Cardiac muscle cell (in vitro differentiated cells and primary cell): ENCODE results near the gene RAPGEF6. TPM values are rescaled to one million over a fixed set of nuclear protein-coding genes. Genes with fewer than 3 reads are reported as not detected.

Experiments
- DNase-seq, 2 donors: peaks; one replicate each; pipeline versions ENCODE4 v3.0.0 to v3.0.0-alpha.2; 2010 to 2017; ENCODE audit warnings: low read depth in 1 of 2, low spot score in 1 of 2
- H3K27ac ChIP-seq: fragments of 200-600 bp; sonication (generic); 2 replicates; pipeline ENCODE4 v1.5.1; 2016
- H3K27me3 ChIP-seq: fragments of 200-600 bp; sonication (generic); 2 replicates; pipeline ENCODE4 v1.6.0; 2016; ENCODE audit warnings: control low read depth
- H3K36me3 ChIP-seq: fragments of 200-600 bp; sonication (generic); 2 replicates; pipeline ENCODE4 v1.5.1; 2016; ENCODE audit warnings: control low read depth
- H3K4me1 ChIP-seq: fragments of 200-600 bp; sonication (generic); 2 replicates; pipeline ENCODE4 v1.8.1; 2017; ENCODE audit warnings: low read depth, mild to moderate bottlenecking, mixed run types
- H3K4me3 ChIP-seq: fragments of 200-600 bp; sonication (generic); 2 replicates; pipeline ENCODE4 v1.5.1; 2016; ENCODE audit warnings: mild to moderate bottlenecking
- H3K9me3 ChIP-seq: fragments of 200-600 bp; sonication (generic); 2 replicates; pipeline ENCODE4 v1.5.1; 2017; ENCODE audit warnings: low read depth, mild to moderate bottlenecking, control low read depth
- polyA plus RNA-seq: library from polyadenylated mRNA; unstranded; fragments of >200 nt; fragmentation: Nextera tagmentation; extraction: Ambion mirVana; gene quantifications from 2 replicates; pipeline ENCODE4 v1.2.1, GENCODE V29; 2016
- total RNA-seq: library from RNA; depleted of rRNA; stranded (reverse); fragments of >200 nt; gene quantifications from 2 replicates; pipeline ENCODE4 v1.2.3, GENCODE V29; 2016
- TF ChIP-seq, protein P1 (sequence below): IDR thresholded peaks from 2 replicates; pipeline ENCODE4 v1.5.1; 2012; ENCODE audit warnings: low read depth, mild to moderate bottlenecking, low read length

RAPGEF6 gene
- total and polyA plus RNA-seq, 2 experiments from 2014 or later, result 10.8 to 22.3 TPM

DNA sequence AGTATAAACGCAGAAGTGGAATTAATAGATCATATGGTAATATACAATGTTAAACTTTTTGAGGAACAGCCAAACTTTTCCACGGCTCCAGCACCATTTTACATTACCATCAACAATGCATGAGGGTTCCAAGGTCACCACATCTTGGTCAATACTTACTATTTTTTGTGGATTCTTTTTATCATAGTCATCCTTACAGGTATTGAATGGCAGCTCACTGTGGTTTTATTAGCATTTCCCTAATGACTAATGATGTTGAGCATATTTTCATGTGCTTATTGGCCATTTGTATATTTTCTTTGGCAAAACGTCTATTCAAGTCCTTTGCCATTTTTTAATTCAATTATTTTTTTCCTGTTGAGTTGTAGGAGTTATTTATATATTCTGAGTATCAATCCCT, 14.1 kb upstream of the RAPGEF6 start:
- no peaks in the 10 kb centered on the region for H3K9me3 ChIP-seq
- DNase-seq, result no peak
- H3K27ac ChIP-seq, result no peak overlapping the region
- H3K4me1 ChIP-seq, result no peaks in the 10 kb centered on the region
- no peak overlapping the region for H3K4me3 ChIP-seq
- H3K36me3 ChIP-seq, result peaks cover 44% of the 10 kb centered on the region
- H3K27me3 ChIP-seq, result no peaks in the 10 kb centered on the region
- TF ChIP-seq, protein P1, sequence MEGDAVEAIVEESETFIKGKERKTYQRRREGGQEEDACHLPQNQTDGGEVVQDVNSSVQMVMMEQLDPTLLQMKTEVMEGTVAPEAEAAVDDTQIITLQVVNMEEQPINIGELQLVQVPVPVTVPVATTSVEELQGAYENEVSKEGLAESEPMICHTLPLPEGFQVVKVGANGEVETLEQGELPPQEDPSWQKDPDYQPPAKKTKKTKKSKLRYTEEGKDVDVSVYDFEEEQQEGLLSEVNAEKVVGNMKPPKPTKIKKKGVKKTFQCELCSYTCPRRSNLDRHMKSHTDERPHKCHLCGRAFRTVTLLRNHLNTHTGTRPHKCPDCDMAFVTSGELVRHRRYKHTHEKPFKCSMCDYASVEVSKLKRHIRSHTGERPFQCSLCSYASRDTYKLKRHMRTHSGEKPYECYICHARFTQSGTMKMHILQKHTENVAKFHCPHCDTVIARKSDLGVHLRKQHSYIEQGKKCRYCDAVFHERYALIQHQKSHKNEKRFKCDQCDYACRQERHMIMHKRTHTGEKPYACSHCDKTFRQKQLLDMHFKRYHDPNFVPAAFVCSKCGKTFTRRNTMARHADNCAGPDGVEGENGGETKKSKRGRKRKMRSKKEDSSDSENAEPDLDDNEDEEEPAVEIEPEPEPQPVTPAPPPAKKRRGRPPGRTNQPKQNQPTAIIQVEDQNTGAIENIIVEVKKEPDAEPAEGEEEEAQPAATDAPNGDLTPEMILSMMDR, result no peak

DNA sequence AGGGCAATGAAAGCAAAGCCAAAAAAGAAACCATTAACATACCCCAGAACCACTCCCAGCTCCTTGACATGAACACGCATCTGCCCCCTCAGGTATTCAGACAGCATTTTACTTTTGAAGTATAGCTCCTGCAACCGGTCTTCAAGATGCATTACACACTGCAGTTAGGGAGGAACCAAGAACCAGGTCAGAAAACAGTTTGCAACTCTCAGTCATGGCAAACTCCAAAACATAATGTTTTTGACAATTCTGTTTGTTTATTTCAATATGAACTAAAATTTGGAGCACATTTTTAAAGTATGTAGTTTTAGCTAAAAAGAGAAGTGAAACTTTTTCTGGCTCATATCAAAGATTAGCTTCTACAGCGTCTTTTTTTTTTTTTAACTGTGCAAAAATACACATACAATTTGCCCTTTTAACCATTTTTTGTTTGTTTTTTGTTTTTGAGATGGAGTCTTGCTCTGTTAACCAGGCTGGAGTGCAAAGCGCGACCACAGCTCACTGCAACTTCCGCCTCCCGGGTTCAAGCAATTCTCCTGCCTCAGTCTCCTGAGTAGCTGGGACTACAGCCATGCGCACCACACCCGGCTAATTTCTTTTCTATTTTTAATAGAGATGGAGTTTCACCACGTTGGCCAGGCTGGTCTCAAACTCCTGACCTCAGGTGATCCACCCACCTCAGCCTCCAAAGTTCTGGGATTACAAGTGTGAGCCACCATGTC, 12.2 kb upstream of the RAPGEF6 start:
- Histone ChIP-seq H3K27ac (no peak overlapping the region), H3K36me3 (peaks cover 43% of the 10 kb centered on the region), H3K4me1 (no peaks in the 10 kb centered on the region), H3K9me3 (no peaks in the 10 kb centered on the region), H3K27me3 (no peaks in the 10 kb centered on the region), H3K4me3 (no peak overlapping the region)
- TF ChIP-seq, protein P1, result no peak
- DNase-seq, result no peak

DNA sequence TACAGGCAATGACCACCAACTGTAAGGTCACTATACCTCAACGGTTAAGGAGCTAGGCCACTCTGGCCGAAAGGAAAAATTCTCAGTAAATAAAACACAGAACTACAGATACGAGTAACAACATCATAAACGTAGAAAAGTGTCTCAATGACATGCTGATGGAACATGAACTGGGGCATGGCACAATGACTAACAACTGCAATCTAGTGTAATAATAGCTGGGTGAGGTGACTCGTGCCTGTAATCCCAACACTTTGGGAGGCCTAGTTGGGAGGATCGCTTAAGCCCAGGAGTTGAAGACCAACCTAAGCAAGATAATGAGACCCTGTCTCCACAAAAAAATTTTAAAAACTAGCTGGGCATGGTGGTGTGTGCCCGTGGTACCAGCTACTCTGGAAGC, 9.8 kb upstream of the RAPGEF6 start:
- TF ChIP-seq, protein P1, result no peak
- H3K4me1 ChIP-seq, result peaks cover under 1% of the 10 kb centered on the region
- DNase-seq, result no peak

DNA sequence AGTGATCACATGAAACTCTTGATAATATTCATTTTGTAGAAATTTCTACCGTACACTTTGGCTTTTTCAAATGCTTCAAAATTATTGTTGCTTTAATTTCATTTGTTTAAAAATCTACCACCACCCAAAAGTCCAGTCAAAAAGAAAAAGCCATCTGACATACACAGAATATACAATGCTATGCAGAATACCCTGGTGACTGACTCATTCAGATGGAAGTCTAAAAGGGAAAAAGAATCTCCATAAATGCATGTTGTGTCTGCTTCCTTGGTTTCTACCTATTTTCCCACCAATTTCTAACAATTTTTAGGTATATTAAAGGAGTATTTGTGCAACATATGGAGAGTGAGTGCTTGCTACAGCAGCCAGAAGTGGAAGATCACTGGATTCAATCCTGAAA, 9.3 kb upstream of the RAPGEF6 start:
- DNase-seq, result no peak
- Histone ChIP-seq H3K9me3 (no peaks in the 10 kb centered on the region), H3K36me3 (peaks cover 21% of the 10 kb centered on the region), H3K4me1 (peaks cover 3% of the 10 kb centered on the region), H3K27me3 (no peaks in the 10 kb centered on the region), H3K27ac (no peak overlapping the region), H3K4me3 (no peak overlapping the region)
- TF ChIP-seq, protein P1, result no peak

More for the DNA sequence above, 9.8 kb upstream of the RAPGEF6 start:
- Histone ChIP-seq H3K27ac (no peak overlapping the region), H3K27me3 (no peaks in the 10 kb centered on the region), H3K36me3 (peaks cover 23% of the 10 kb centered on the region), H3K9me3 (no peaks in the 10 kb centered on the region), H3K4me3 (no peak overlapping the region)

DNA sequence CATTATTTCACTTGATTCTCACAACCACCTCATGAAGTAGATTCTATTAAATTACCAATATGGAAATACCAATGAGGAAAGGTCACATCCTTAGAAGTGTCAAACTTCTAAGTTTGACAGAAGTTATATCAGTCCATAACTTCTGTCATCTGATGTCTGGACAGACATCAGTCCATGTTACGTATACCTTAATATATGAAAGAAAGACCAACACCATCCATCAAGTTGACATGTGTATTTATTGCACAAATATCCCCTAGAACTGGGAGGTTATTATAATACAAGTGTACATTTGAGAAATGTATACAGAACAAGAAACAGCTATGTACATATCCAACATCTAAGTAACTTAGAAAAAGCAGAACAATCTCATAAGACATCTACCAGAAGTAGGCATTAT, 6.5 kb upstream of the RAPGEF6 start:
- TF ChIP-seq, protein P1, result no peak
- peaks cover 7% of the 10 kb centered on the region for H3K4me1 ChIP-seq
- DNase-seq, result no peak
- H3K9me3 ChIP-seq, result no peaks in the 10 kb centered on the region
- H3K36me3 ChIP-seq, result peaks cover 14% of the 10 kb centered on the region
- H3K27me3 ChIP-seq, result no peaks in the 10 kb centered on the region
- no peak overlapping the region for H3K4me3 ChIP-seq
- no peak overlapping the region for H3K27ac ChIP-seq
